PC-3 (cell line): ENCODE data around the gene DNAH2.

Source experiments
- CTCF ChIP-seq: fragments of 300-600 bp; sonication (generic); conservative IDR thresholded peaks from 2 replicates; pipeline ENCODE4 v1.5.1; 2017; ENCODE audit warnings: antibody characterized with exemption, low read depth, mild to moderate bottlenecking, low read length
- EZH2 ChIP-seq: fragments of 300-600 bp; sonication (generic); IDR thresholded peaks from one replicate; pipeline ENCODE4 v1.6.1; 2017; ENCODE audit warnings: antibody characterized with exemption, mild to moderate bottlenecking, low read length; ENCODE audit not compliant: unreplicated experiment
- EZH2phosphoT487 ChIP-seq: fragments of 300-600 bp; sonication (generic); IDR thresholded peaks from 2 replicates; pipeline ENCODE4 v1.6.1; 2018; ENCODE audit warnings: mild to moderate bottlenecking, antibody characterized with exemption, low read length, borderline replicate concordance

- TF ChIP-seq CTCF (no peak), EZH2 (no peak), EZH2phosphoT487 (no peak)
Measured at GRCh38 chr17:7857713-7858521, 140.4 kb downstream of the DNAH2 start, which contains the start of gene CYB5D1.
